Left lung (tissue), 10 donors: ENCODE results near the gene ANAPC5. TPM values are rescaled to one million over a fixed set of nuclear protein-coding genes. Genes with fewer than 3 reads are reported as not detected.

Experiments
- ATAC-seq: fragments of 200-7000 bp; cut with Tn5 transposase; one replicate; pipeline ENCODE4 v1.9.1; 2020; ENCODE audit warnings: moderate library complexity
- DNase-seq, 4 donors: peaks; one replicate each; pipeline ENCODE4 v3.0.0-alpha.2; 2013 to 2020
- H3K27ac ChIP-seq, 2 donors: fragments of 200-600 bp; sonication (generic) in 1 of 2; one replicate each; pipeline versions ENCODE4 v1.5.0 to v1.8.0; 2020 to 2021
- H3K27me3 ChIP-seq, 2 donors: fragments of 200-600 bp; sonication (generic) in 1 of 2; one replicate each; pipeline versions ENCODE4 v1.5.0 to v1.8.0; 2020 to 2021
- H3K36me3 ChIP-seq, 2 donors: fragments of 200-600 bp; sonication (generic) in 1 of 2; one replicate each; pipeline versions ENCODE4 v1.5.0 to v1.8.0; 2020 to 2021
- H3K4me1 ChIP-seq, 2 donors: fragments of 200-600 bp; one replicate each; pipeline ENCODE4 v1.8.0; 2021
- H3K4me3 ChIP-seq, 2 donors: fragments of 200-600 bp; sonication (generic) in 1 of 2; one replicate each; pipeline versions ENCODE4 v1.5.0 to v1.8.0; 2020 to 2021; ENCODE audit warnings: mild to moderate bottlenecking in 1 of 2
- H3K9me3 ChIP-seq, 2 donors: fragments of 200-600 bp; sonication (generic) in 1 of 2; one replicate each; pipeline versions ENCODE4 v1.5.0 to v1.8.0; 2020 to 2021
- CTCF ChIP-seq, 2 donors: fragments of 200-600 bp; sonication (generic) in 1 of 2; IDR thresholded peaks; one replicate each; pipeline versions ENCODE4 v1.5.0 to v1.8.0; 2021; ENCODE audit warnings: antibody characterized with exemption in 2 of 2
- intact Hi-C, 2 donors: fragments of 100-400 bp; cut with DNase I; formaldehyde crosslinking; loops; one replicate each; pipeline versions ENCODE4 v1.11.2 to v1.14.2; 2022
- polyA plus RNA-seq, 6 donors: library from polyadenylated mRNA; unstranded; fragments of 120-200 nt; gene quantifications; one replicate each; pipeline ENCODE4 v1.2.1, GENCODE V29; 2013; ENCODE audit not compliant: insufficient read length in 6 of 6
- total RNA-seq, 2 donors: library from RNA; stranded (reverse); fragmentation: NEBNext Ultra II Directional; extraction: Animal tissue kit (Norgen Biotek cat#: 25700); gene quantifications; one replicate each; pipeline ENCODE4 v1.2.1, GENCODE V29; 2021
- donor health status: DM: no; HTN: yes; CAD: no.
- donor health status: DM: no; HTN: no; CAD: no.

Gene ANAPC5
- total and polyA plus RNA-seq, 8 donors = 84.8 to 206 (median 165) TPM

- Histone ChIP-seq H3K4me1 (peaks cover 0 to 6% of the 10 kb centered on the region in 2 donors), H3K27ac (no peak overlapping the region), H3K9me3 (no peaks in the 10 kb centered on the region), H3K36me3 (peaks cover 2 to 93% of the 10 kb centered on the region in 2 donors), H3K27me3 (no peaks in the 10 kb centered on the region), H3K4me3 (no peak overlapping the region)
- DNase-seq (no peak), ATAC-seq (no peak)
- intact Hi-C loops = loop anchor here in 1 of 2 donors (10.0 kb wide), 1 partner anchor 114 kb away; no protein-coding TSS in a partner anchor
- TF ChIP-seq CTCF (IDR thresholded peaks at IDR 0.05) = no peak
These were observed 21.0 kb downstream of the ANAPC5 start for GRCh38 chr12:121331248-121331647.

GRCh38 chr12:121330692-121331091, 21.5 kb downstream of the ANAPC5 start:
- Histone ChIP-seq H3K27me3 (no peaks in the 10 kb centered on the region), H3K27ac (no peak overlapping the region), H3K4me3 (no peak overlapping the region), H3K9me3 (no peaks in the 10 kb centered on the region), H3K4me1 (peaks cover 0 to 12% of the 10 kb centered on the region in 2 donors), H3K36me3 (peaks cover 2 to 93% of the 10 kb centered on the region in 2 donors)
- DNase-seq = no peak
- TF ChIP-seq CTCF (IDR thresholded peaks at IDR 0.05) = no peak
- ATAC-seq = no peak
- intact Hi-C loops = loop anchor here in 1 of 2 donors (10.0 kb wide), 1 partner anchor 114 kb away; no protein-coding TSS in a partner anchor

GRCh38 chr12:121330195-121330594, 22.0 kb downstream of the ANAPC5 start:
- DNase-seq (no peak), ATAC-seq (no peak)
- no peaks in the 10 kb centered on the region for H3K9me3 ChIP-seq
- intact Hi-C loops = loop anchor here in 1 of 2 donors (10.0 kb wide), 1 partner anchor 115 kb away; no protein-coding TSS in a partner anchor
- H3K27me3 ChIP-seq = no peaks in the 10 kb centered on the region
- H3K36me3 ChIP-seq = peaks cover 2 to 93% of the 10 kb centered on the region in 2 donors
- no peak overlapping the region for H3K4me3 ChIP-seq
- H3K27ac ChIP-seq = no peak overlapping the region
- TF ChIP-seq CTCF (IDR thresholded peaks at IDR 0.05) = no peak
- peaks cover 0 to 15% of the 10 kb centered on the region in 2 donors for H3K4me1 ChIP-seq

GRCh38 chr12:121328620-121329019, 23.6 kb downstream of the ANAPC5 start:
- peaks cover 2 to 99% of the 10 kb centered on the region in 2 donors for H3K36me3 ChIP-seq

More at GRCh38 chr12:121328620-121329019, 23.6 kb downstream of the ANAPC5 start:
- no peak for TF ChIP-seq CTCF (IDR thresholded peaks at IDR 0.05)
- intact Hi-C loops = no loop called here
- H3K27ac ChIP-seq = no peak overlapping the region
- H3K4me3 ChIP-seq = no peak overlapping the region
- ATAC-seq (no peak), DNase-seq (no peak)
- H3K4me1 ChIP-seq = peaks cover 0 to 15% of the 10 kb centered on the region in 2 donors
- no peaks in the 10 kb centered on the region for H3K27me3 ChIP-seq
- no peaks in the 10 kb centered on the region for H3K9me3 ChIP-seq
